Activated T-cell treated with anti-CD3 and anti-CD28 coated beads, Interleukin-2, amount 50 U/mL, for 24 hours (primary cell): Measurements from ENCODE around the gene KLK3.

Experiments
- DNase-seq: peaks from one replicate; pipeline ENCODE4 v3.0.0-alpha.2; 2020
- H3K27ac Mint-ChIP-seq: 2 replicates; pipeline ENCODE4 v1.8.0; 2020; ENCODE audit warnings: mild to moderate bottlenecking, mixed read lengths
- H3K27me3 Mint-ChIP-seq: 2 replicates; pipeline ENCODE4 v1.8.0; 2020; ENCODE audit warnings: mixed read lengths
- H3K36me3 Mint-ChIP-seq: 2 replicates; pipeline ENCODE4 v1.8.0; 2020; ENCODE audit warnings: low read depth, mixed read lengths
- H3K4me1 Mint-ChIP-seq: 2 replicates; pipeline ENCODE4 v1.8.0; 2020; ENCODE audit warnings: low read depth, mixed read lengths
- H3K4me3 Mint-ChIP-seq: 2 replicates; pipeline ENCODE4 v1.8.0; 2020; ENCODE audit warnings: mild to moderate bottlenecking, moderate library complexity, mixed read lengths
- H3K9me3 Mint-ChIP-seq: 2 replicates; pipeline ENCODE4 v1.8.0; 2020; ENCODE audit warnings: mixed read lengths

The KLK3 gene

DNA sequence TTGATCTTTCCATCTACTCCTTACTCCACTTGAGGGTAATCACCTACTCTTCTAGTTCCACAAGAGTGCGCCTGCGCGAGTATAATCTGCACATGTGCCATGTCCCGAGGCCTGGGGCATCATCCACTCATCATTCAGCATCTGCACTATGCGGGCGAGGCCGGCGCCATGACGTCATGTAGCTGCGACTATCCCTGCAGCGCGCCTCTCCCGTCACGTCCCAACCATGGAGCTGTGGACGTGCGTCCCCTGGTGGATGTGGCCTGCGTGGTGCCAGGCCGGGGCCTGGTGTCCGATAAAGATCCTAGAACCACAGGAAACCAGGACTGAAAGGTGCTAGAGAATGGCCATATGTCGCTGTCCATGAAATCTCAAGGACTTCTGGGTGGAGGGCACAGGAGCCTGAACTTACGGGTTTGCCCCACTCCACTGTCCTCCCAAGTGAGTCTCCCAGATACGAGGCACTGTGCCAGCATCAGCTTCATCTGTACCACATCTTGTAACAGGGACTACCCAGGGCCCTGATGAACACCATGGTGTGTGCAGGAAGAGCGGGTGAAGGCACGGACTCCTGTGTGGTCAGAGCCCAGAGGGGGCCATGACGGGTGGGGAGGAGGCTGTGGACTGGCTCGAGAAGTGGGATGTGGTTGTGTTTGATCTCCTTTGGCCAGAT lies 15.8 kb downstream of the KLK3 start:
- H3K9me3 Mint-ChIP-seq: no peaks in the 10 kb centered on the region
- DNase-seq: peak; percentile 36

DNA sequence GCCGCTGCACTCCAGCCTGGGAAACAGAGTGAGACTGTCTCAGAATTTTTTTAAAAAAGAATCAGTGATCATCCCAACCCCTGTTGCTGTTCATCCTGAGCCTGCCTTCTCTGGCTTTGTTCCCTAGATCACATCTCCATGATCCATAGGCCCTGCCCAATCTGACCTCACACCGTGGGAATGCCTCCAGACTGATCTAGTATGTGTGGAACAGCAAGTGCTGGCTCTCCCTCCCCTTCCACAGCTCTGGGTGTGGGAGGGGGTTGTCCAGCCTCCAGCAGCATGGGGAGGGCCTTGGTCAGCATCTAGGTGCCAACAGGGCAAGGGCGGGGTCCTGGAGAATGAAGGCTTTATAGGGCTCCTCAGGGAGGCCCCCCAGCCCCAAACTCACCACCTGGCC lies 18.3 kb downstream of the KLK3 start, which contains the start of gene KLK2:
TSS of gene KLK2 (plus strand) at position 384 of the 400 bp plus-strand sequence. CDS start 35 bp downstream, outside the sequence.
- Mint-ChIP-seq H3K4me3 (no peak within 1 kb of the TSS), H3K4me1 (no peaks in the 10 kb centered on the region), H3K27ac (no peak within 1 kb of the TSS), H3K9me3 (no peaks in the 10 kb centered on the region), H3K27me3 (peaks cover 49% of the 10 kb centered on the region), H3K36me3 (no peaks in the 10 kb centered on the region)
- DNase-seq: no peak

More for the DNA sequence above, 15.8 kb downstream of the KLK3 start:
- peaks cover 60% of the 10 kb centered on the region for H3K27me3 Mint-ChIP-seq
- H3K27ac Mint-ChIP-seq: no peak overlapping the region
- H3K4me3 Mint-ChIP-seq: no peak overlapping the region
- no peaks in the 10 kb centered on the region for H3K36me3 Mint-ChIP-seq
- H3K4me1 Mint-ChIP-seq: no peaks in the 10 kb centered on the region

DNA sequence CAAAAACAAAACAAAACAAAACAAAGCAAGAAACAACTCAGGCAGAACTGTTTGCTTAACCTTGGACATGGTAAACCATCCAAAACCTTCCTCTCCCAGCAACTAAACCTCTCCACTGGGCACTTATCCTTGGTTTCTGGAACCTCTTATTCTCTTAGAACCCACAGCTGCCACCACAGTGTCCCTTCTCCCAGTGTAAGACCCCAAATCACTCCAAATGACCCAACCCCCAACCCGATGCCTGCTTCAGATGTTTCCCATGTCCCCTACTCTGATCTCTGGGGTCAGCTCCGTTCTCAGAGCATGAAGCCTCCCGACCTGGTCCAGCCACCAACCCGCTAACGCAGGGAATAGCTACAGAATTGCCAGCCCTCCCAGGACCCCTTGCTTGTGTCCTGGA lies 19.5 kb downstream of the KLK3 start:
- Mint-ChIP-seq H3K36me3 (no peaks in the 10 kb centered on the region), H3K4me3 (no peak overlapping the region), H3K4me1 (no peaks in the 10 kb centered on the region), H3K27me3 (peaks cover 49% of the 10 kb centered on the region), H3K27ac (no peak overlapping the region), H3K9me3 (no peaks in the 10 kb centered on the region)
- no peak for DNase-seq

DNA sequence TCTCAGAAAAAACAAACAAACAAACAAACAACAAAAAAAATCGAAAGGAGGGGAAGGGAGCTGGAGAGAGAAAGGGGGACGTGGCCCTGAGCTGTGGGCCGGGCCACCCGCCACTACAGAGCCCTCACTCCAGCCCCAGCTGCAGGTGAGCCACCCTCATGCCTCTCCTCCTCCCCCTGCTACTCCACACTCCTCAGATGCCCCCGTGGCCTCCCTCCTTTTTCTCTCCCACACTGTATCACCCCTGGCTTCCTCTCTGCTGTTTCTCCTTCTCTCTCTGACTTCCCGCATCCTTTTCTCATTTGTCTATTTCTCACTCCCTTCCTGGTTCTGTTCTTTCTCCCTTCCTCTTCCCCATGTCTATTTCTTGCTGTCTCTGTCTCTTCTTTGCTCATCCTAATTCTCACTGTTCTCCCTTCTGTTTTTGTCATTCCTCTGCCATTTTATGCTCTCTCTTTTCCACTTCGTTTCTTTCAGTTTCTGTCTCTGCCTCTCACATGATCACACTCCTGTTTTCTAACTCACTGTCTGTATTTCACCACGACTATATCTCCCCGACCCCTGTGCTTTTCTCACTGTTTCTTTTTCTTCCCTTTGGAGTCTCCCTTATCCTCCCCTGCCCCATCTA lies 21.2 kb downstream of the KLK3 start:
- H3K27ac Mint-ChIP-seq: no peak overlapping the region
- no peaks in the 10 kb centered on the region for H3K4me1 Mint-ChIP-seq
- H3K4me3 Mint-ChIP-seq: no peak overlapping the region
- H3K9me3 Mint-ChIP-seq: no peaks in the 10 kb centered on the region
- no peak for DNase-seq
- H3K36me3 Mint-ChIP-seq: no peaks in the 10 kb centered on the region
- peaks cover 53% of the 10 kb centered on the region for H3K27me3 Mint-ChIP-seq

DNA sequence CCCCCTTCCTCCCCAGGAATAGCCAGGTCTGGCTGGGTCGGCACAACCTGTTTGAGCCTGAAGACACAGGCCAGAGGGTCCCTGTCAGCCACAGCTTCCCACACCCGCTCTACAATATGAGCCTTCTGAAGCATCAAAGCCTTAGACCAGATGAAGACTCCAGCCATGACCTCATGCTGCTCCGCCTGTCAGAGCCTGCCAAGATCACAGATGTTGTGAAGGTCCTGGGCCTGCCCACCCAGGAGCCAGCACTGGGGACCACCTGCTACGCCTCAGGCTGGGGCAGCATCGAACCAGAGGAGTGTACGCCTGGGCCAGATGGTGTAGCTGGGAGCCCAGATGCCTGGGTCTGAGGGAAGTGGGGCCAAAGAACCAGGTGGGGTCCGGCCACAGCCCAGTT lies 21.7 kb downstream of the KLK3 start:
- no peak overlapping the region for H3K27ac Mint-ChIP-seq
- no peaks in the 10 kb centered on the region for H3K4me1 Mint-ChIP-seq
- H3K4me3 Mint-ChIP-seq: no peak overlapping the region

DNA sequence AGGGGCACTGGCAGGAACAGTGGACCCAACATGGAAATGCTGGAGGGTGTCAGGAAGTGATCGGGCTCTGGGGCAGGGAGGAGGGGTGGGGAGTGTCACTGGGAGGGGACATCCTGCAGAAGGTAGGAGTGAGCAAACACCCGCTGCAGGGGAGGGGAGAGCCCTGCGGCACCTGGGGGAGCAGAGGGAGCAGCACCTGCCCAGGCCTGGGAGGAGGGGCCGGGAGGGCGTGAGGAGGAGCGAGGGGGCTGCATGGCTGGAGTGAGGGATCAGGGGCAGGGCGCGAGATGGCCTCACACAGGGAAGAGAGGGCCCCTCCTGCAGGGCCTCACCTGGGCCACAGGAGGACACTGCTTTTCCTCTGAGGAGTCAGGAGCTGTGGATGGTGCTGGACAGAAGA lies 22.6 kb downstream of the KLK3 start:
- Mint-ChIP-seq H3K36me3 (no peaks in the 10 kb centered on the region), H3K27ac (no peak overlapping the region), H3K4me3 (no peak overlapping the region), H3K4me1 (no peaks in the 10 kb centered on the region), H3K27me3 (peaks cover 51% of the 10 kb centered on the region), H3K9me3 (no peaks in the 10 kb centered on the region)
- DNase-seq: no peak

More for the DNA sequence above, 21.7 kb downstream of the KLK3 start:
- Mint-ChIP-seq H3K27me3 (peaks cover 50% of the 10 kb centered on the region), H3K9me3 (no peaks in the 10 kb centered on the region), H3K36me3 (no peaks in the 10 kb centered on the region)
- no peak for DNase-seq

DNA sequence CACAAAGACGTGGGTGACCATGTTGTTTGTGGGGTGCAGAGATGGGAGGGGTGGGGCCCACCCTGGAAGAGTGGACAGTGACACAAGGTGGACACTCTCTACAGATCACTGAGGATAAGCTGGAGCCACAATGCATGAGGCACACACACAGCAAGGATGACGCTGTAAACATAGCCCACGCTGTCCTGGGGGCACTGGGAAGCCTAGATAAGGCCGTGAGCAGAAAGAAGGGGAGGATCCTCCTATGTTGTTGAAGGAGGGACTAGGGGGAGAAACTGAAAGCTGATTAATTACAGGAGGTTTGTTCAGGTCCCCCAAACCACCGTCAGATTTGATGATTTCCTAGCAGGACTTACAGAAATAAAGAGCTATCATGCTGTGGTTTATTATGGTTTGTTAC lies 24.1 kb downstream of the KLK3 start:
- H3K27me3 Mint-ChIP-seq: peaks cover 54% of the 10 kb centered on the region
- no peak for DNase-seq
- no peaks in the 10 kb centered on the region for H3K9me3 Mint-ChIP-seq
- H3K36me3 Mint-ChIP-seq: no peaks in the 10 kb centered on the region
- no peak overlapping the region for H3K4me3 Mint-ChIP-seq
- no peaks in the 10 kb centered on the region for H3K4me1 Mint-ChIP-seq
- H3K27ac Mint-ChIP-seq: no peak overlapping the region

DNA sequence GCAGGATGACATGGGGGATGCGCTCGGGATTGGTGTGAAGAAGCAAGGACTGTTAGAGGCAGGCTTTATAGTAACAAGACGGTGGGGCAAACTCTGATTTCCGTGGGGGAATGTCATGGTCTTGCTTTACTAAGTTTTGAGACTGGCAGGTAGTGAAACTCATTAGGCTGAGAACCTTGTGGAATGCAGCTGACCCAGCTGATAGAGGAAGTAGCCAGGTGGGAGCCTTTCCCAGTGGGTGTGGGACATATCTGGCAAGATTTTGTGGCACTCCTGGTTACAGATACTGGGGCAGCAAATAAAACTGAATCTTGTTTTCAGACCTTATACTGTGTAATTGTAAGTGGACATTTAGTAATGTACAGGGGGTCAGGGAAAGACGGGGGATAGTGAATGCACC lies 25.5 kb downstream of the KLK3 start:
- no peak overlapping the region for H3K4me3 Mint-ChIP-seq
- H3K9me3 Mint-ChIP-seq: no peaks in the 10 kb centered on the region
- no peaks in the 10 kb centered on the region for H3K4me1 Mint-ChIP-seq
- H3K27me3 Mint-ChIP-seq: peaks cover 58% of the 10 kb centered on the region
- H3K27ac Mint-ChIP-seq: no peak overlapping the region
- no peak for DNase-seq
- H3K36me3 Mint-ChIP-seq: no peaks in the 10 kb centered on the region

DNA sequence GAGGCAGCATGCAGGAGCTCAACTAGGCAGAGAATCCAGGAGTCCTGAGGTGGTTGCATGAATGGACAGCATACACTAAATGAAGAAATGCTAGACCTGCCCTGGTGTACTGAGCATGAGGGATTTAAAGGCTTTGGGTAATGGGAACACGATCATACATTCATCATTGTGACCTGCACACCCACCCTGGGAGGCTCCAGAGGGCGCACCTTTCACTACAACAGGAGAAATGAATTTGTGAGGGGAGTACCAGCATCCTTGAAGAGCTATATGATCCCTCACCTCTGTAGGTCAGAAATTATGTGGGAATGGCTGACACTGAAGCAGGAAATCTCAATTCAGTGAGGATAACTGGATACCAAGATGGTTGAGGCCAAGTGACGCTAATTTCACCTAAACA lies 27.5 kb downstream of the KLK3 start:
- no peak overlapping the region for H3K4me3 Mint-ChIP-seq
- no peaks in the 10 kb centered on the region for H3K36me3 Mint-ChIP-seq
- H3K27ac Mint-ChIP-seq: no peak overlapping the region
- no peaks in the 10 kb centered on the region for H3K9me3 Mint-ChIP-seq
- H3K4me1 Mint-ChIP-seq: no peaks in the 10 kb centered on the region
- peaks cover 72% of the 10 kb centered on the region for H3K27me3 Mint-ChIP-seq
- DNase-seq: no peak

DNA sequence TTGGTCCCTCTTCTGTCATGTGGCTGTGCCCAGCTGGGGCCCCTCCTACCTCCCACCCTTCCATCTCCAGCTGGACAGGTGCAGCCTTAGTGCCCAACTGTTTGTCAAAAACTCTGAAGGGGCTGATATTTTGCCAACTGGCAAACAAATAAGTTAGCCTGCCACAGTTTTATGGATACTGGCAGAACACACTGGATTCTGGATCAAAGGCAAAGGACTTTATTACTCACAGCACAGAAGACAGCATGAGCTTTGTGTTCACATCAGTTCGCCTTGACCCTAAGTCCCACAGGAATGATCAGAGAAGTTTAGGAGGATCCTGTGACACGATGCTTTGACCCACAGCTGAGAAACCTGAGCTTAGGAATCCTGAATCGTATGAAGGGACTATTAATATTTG lies 34.9 kb downstream of the KLK3 start:
- Mint-ChIP-seq H3K36me3 (no peaks in the 10 kb centered on the region), H3K27me3 (peaks cover 70% of the 10 kb centered on the region), H3K4me1 (peaks cover 3% of the 10 kb centered on the region), H3K9me3 (peaks cover 2% of the 10 kb centered on the region), H3K27ac (no peak overlapping the region), H3K4me3 (no peak overlapping the region)
- DNase-seq: no peak

DNA sequence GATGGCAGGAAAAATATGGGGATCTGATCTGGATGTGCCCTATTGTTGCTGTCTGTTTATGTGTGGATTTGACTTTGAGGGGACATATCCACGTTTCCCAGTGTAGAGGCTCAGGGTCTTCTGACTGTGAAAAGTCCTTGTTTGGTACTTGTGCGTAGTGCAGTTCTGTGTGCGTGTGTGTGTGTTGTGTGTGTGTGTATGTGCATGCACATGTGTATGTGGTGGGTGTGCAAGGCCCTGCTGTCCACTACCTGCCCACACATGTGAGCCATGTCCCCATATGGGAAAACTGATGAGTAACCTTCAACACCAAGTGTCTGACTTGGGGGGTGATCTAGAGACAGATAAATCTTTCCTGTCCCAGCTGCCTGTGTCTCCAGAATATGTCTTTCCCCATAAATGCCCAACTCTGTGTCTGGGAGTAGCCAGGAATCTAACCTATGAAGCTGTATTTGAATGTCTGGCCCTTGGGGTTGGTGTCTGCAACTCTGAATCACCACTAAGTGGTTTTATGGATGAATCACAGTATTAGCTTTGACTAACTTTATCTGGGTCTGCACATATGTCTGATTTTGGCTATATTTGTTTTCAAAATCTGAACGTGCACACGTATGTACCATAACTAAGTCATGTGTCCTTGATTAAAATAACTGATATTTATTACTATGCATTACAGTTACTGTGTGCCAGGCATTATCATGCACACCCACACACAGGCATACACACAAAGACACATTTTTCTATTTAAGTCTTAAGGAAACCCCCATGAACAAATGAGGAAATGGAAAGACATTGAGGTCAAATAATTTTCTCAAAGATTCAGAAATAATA lies 35.9 kb downstream of the KLK3 start:
- no peak for DNase-seq
- Mint-ChIP-seq H3K36me3 (no peaks in the 10 kb centered on the region), H3K4me3 (no peak overlapping the region), H3K4me1 (peaks cover 3% of the 10 kb centered on the region), H3K27me3 (peaks cover 72% of the 10 kb centered on the region), H3K9me3 (peaks cover 2% of the 10 kb centered on the region), H3K27ac (no peak overlapping the region)

DNA sequence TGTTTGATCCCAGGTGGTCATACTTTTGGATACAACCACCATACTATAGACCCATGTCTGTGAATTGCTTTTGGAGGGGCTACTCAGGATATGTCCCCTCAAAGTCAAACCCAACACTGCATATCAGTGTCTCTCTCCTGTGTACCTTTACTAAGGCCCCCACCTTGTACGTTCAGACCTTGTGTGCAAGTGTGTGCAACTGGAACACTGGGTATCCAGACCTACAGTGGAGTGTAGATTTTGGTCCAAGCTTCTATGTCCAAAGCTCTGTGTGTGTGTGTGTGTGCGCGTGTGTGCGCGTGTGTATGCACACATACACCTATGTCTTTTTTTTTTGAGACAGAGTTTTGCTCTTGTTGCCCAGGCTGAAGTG lies 36.5 kb downstream of the KLK3 start:
- Mint-ChIP-seq H3K4me1 (peaks cover 3% of the 10 kb centered on the region), H3K27me3 (peaks cover 66% of the 10 kb centered on the region), H3K27ac (no peak overlapping the region), H3K4me3 (no peak overlapping the region), H3K9me3 (peaks cover 2% of the 10 kb centered on the region), H3K36me3 (no peaks in the 10 kb centered on the region)
- DNase-seq: no peak

DNA sequence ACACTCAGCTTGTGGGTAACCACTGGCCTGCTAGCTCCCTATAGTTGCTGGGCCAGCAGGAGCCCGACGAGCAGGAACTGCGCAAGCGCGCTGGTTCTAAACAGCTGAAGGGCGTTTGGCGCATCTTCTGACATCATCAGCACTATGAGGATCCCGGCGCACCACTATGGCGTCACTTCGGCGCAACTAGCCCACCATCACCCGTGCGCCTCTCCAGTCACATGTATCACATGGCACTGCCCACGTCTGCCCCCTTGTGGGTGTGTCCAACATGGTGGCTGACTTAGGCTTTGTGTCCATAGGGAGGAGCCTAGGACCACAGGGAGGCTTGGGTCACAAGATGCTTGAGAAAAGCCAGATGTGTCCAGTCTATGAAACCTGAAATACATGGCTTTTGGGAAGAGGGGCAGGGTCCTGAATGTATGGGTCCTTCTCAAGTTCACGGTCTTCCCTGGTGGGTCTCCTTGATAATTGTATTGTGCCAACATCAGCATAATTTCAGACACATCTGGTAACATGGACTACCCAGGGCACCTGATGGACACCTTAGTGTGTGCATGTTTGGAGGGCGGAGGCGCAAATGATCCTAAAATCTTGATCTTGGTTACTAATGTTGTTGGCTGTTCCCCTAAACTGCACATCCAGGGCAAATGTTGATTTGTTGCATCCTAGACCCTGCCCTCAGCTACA lies 38.5 kb downstream of the KLK3 start:
- no peak for DNase-seq
- H3K4me1 Mint-ChIP-seq: peaks cover 9% of the 10 kb centered on the region
- peaks cover 2% of the 10 kb centered on the region for H3K9me3 Mint-ChIP-seq
- H3K27ac Mint-ChIP-seq: no peak overlapping the region
- peaks cover 67% of the 10 kb centered on the region for H3K27me3 Mint-ChIP-seq
- H3K4me3 Mint-ChIP-seq: no peak overlapping the region
- no peaks in the 10 kb centered on the region for H3K36me3 Mint-ChIP-seq

DNA sequence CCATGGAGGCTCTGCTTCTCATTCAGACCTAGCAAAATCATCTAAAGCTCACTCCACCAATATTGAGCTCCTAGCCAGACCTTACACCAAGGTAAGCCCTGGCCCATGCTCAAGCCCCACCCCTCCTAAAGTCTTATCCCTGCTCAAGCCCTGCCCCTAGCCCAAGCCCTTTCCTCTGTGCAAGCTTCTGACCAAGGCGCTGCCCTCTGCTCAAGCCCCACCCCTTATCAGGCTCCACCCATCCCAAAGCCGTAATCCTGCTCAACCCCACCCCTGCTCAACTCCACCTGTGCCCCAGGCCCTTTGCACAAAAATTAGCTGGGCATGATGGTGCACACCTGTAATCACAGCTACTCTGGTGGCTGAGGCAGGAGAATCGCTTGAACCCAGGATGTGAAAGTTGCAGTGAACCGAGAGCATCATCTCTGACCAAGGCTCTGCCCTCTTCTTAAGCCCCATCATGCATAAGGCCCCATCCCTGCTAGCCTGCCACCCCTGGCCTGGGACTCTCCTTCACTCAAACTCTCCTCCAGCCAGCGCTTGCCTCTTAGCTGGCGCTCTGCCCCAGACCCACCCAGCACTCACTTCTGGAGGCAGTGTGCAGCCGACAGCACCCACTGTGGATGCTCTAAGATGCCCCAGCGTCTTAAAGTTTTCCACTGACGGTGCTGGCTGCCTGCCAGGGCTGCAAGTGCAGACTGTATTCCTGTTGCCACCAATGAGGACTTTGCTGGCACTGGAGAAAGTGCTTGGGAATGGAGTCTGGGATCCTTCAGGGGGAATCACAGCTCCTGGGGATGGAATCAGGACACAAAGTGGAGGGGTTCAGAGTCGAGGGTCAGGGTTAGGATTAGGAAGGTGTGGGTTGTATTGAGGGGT lies 40.0 kb downstream of the KLK3 start:
- Mint-ChIP-seq H3K4me1 (peaks cover 9% of the 10 kb centered on the region), H3K4me3 (no peak overlapping the region), H3K36me3 (no peaks in the 10 kb centered on the region), H3K27ac (no peak overlapping the region), H3K9me3 (peaks cover 2% of the 10 kb centered on the region), H3K27me3 (peaks cover 71% of the 10 kb centered on the region)
- no peak for DNase-seq
